Brain pericyte (primary cell): ENCODE data around the gene ADAMTS14.
"Not testable (repeated sequence)": the region's sequence is repeated elsewhere in the genome, so short reads cannot be mapped to it uniquely, and the experiment has no call there.

ENCODE experiments used
- DNase-seq: peaks from one replicate; pipeline ENCODE4 v3.0.0-alpha.2; 2012; ENCODE audit warnings: low read depth, low spot score

ADAMTS14 gene

DNA sequence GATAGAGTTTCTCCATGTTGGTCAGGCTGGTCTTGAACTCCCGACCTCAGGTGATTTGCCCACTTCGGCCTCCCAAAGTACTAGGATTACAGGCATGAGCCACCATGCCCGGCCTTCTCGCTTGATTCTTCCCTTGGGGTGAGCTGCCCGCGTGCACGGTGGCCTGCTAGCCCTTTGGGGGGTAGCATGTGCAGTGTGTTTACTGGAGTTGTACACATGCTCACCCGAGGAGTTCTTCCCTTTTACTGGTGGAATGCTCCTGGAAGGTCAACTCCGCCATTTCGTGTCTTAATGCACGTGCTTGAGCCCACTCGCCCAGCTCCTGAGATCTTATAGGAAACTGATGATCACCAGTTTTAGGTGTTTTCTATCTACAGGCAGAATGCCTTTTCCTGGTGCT lies 17.0 kb upstream of the ADAMTS14 start:
- DNase-seq, result no peak

DNA sequence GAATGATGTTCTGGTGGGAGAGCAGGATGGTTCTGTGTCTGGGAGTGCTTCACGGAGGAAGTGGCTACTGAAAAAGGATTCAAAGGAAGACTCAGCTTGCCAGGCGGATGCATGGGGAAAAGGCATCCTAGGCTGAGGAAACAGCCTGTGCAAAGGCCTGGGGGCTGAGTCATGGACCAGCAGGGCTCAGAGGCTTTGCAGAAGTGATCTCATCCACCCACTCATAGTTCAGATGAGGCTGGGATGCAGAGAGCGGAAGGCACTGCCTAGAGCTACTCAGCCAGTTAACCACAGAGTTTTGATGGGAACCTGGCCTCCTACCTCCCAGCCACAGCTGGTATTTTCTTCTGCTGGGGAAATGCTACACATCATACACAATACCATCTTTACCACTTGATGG lies 15.8 kb upstream of the ADAMTS14 start:
- peak; percentile 96 for DNase-seq

DNA sequence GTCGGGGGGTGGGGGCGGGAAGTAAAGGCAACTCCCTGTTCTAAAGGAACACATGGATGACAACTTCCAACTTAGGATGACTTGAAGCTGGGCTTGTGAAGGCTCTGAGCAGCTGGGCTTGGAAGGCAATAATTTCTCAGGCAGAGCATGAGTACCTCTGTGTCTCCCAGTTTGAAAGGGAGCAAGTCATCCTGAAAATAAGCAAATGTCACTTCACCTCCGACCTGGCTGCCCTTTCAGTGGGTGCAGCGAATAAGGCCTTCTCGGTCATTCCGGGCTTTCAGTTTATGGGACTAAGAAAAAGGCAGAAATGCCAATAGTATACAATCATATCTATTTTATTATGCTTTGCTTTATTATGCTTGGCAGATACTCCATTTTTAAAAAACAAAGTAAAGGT lies 15.3 kb upstream of the ADAMTS14 start:
- DNase-seq, result no peak

DNA sequence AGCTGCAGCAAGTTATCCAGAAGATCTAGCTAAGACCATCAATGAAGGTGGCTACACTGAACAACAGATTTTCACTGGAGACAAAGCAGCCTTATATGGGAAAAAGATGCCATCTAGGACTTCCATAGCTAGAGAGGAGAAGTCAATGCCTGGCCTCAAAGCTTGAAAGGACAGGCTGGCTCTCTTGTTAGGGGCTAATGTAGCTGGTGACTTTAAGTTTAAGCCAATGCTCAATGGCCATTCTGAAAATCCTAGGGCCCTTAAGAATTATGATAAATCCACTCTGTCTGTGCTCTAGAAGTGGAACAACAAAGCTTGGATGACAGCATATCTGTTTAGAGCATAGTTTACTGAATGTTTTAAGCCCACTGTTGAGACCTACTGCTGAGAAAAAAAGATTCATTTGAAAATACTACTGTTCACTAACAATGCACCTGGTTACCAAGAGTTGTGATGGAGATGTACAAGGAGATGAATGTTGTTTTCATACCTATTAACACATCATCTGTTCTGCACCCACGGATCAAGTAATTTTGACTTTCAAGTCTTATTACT lies 13.6 kb upstream of the ADAMTS14 start:
- DNase-seq, result no peak

DNA sequence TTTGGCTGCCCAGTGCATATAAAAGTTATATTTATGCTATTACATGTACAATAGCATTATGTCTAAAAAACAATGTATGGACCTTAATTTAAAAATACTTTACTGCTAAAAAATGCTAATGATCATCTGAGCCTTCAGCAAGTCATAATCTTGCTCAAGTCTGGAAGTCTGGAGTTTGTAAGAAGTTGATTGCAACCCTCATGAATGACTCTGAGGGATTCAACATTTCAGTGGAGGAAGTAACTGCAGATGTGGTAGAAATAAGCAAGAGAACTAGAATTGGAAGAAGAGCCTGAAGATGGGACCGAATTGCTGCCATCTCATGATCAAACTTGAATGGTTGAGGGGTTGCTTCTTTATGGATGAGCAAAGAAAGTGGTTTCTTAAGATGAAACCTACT lies 13.0 kb upstream of the ADAMTS14 start:
- DNase-seq, result no peak

DNA sequence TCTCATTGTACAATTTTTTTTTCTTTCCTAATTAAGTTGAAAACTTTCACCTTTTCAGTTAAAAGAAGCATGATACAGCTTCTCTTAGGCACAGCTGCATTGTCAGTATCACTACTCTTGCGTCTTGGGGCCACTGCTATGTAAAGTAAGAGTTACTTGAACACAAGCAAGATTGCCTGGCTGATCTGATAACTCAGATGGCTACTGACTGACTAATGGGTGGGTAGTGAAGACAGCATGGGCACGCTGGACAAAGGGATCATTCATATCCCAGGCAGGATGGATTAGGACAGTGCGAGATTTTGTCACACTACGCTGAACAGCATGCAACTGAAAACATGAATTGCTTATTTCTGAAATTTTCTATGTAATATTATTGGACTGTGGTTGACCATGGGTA lies 11.6 kb upstream of the ADAMTS14 start:
- no peak for DNase-seq

DNA sequence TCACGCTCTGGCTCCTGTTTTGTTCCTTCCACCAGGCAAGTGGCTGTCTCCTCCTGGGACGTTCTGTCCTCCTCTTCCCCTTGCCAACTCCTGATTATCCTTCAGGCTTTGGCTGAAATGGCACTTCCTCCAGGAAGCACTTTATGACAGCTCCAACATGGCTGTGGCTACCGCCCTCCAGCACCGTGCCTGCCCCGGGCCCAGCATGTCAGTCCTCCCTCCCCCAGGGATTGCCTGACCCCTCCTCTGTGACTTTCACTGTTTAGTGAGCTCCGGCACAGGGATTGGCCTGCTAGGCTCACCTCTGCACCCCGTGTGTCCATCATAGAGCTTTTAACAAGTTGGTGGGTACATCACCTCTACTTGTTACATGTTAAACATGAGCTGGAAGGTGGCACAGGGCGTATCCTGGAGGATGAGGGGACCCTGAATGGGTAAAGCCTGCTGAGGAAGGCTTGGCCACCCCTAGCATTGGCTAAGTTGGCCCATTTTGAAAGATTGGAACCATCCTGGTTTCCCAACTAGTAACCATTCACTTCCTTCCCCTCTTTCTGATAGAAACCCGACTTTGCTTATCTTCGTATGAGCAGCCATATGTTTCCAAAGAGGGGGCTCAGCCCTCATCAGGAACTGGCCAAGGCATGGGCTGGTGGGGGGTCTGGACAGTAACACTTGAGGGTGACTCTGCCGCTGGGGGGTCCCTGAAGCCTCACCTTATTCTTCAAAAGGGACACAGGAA lies 10.5 kb upstream of the ADAMTS14 start:
- no peak for DNase-seq

DNA sequence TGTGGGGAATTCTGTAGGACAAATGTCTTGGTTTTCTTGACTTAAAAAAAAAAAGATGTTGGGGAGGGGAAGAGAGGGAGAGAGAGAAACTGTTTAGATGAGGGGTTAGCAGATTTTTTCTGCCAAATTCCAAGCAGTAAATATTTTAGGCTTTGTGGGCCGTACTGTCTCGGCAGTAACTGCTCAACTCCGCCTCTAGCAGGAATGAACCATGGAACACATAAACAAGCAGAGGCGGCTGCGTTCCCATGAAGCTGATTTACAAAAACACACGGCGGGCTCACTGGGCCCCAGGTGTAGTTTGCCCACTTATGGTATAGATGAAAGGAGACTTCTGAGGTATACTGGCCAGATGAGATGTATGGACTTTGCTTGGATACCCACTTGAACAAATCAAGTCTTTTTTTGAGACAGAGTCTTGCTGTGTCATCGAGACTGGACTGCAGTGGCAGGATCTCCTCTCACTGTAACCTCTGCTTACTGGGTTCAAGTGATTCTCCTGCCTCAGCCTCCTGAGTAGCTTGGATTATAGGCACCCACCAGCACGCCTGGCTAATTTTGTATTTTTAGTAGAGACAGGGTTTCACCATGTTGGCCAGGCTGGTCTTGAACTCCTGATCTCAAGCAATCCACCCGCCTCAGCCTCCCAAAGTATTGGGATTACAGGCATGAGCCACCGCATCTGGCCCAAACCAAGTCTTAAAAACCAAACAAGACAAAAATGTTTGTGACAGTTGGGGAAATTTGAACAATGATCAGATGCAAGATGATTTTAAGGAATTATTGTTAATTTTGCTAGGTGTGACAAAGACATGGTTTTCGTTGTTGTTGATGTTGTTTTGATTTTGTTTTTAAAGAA lies 9.7 kb upstream of the ADAMTS14 start:
- DNase-seq, result no peak

DNA sequence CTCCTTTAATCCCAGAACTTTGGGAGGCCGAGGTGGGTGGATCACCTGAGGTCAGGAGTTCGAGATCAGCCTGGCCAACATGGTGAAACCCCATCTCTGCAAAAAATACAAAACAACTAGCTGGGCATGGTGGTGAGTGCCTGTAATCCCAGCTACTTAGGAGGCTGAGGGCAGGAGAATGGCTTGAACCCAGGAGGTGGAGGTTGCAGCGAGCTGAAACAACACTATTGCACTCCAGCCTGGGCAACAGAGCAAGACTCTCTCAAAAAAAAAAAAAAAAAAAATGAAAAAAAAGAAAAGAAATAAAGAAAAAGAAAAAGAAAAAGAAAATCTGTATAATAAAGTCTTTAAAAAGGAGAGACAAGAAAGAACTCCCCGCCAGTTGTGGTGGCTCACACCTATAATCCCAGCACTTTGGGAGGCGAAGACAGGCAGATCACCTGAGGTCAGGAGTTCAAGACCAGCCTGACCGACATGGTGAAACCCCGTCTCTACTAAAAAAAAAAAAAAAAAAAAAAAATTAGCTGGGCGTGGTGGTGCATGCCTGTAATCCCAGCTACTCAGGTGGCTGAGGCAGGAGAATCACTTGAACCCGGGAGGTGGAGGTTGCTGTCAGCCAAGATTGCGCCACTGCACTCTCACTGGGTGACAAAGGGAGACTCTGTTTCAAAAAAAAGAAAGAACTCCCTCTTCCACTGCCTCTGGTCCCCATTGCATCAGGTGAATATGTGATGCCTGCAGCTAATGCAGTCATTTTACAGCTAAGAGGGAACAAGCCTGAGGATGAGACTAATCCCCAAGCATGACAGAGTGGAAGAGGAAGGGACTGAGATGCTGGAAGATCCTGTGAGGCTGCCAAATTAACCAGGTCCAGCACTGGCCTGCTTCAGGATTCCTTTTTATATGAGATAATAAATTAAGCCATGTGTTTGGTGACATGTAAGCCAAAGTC lies 8.6 kb upstream of the ADAMTS14 start:
- not testable (repeated sequence) for DNase-seq

DNA sequence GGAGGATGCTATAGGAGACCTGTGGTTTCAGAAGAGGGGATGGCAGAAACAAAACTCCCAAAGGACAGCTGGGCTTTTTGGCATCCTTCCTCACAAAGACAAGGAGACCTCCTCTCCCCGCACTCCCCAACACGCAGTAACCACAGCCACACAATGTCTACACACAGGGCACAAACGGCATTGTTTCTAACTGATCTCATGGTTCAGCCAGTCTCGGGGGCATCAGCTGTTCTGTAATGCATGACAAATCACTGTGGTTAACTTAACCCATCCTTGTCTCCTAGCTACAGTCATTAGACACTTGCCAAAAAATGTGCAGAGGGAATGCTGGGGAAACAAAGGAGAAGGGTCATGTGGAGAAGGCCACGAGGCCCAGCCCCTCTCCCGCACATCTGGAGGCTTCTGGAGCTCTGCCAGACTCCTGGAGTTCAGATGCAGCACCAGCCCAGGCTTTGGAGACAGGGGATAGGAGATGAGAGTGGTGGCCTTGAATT lies 7.6 kb upstream of the ADAMTS14 start:
- DNase-seq, result peak; percentile 88

DNA sequence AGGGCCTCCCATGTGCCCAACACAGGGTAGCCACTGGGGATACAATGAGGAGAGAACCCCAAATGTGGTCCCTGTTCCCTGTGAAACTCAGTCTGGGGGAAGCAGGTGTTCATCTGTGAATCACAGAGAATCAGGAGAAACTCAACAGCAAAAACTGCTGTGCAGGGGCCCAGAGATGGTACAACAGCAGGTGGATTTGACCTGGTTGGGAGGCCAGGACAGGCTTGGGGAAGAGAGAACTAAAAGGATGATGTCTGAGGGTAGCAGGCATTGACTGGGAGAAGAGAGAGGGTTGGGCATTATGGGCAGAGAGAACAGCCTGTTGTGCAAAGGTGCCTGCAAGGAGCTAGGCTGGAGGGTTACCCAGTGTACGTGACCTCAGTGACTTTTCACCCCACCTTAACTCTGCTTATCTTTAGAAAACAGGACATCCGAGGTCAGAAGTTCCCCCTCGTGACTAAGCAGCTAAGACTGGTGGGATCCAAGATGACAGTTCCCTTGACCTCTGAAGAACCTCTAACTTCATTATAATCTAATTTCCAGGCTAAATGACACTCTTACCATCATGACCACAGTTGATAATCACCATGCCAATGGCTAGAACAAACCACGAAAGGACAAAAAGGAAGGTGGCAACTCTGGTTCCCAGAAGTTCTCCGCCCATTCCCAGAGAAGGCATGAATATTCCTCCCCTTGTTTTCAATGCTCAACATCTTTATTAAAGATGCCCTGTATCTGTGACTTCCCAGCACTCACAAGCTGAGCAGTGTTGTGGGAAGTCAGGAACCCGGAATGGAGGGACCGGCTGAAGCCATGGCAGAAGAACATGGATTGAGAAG lies 5.1 kb upstream of the ADAMTS14 start:
- DNase-seq, result no peak

DNA sequence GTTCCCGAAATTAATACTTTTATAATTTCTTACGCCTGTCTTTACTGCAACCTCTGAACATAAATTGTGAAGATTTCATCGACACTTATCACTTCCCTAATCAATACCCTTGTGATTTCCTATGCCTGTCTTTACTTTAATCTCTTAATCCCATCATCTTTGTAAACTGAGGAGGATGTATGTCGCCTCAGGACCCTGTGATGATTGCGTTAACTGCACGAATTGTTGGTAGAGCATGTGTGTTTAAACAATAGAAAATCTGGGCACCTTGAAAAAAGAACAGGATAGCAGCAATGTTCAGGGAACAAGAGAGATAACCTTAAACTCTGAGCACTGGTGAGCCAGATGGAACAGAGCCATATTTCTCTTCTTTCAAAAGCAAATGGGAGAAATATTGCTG lies 4.5 kb upstream of the ADAMTS14 start:
- not testable (repeated sequence) for DNase-seq

DNA sequence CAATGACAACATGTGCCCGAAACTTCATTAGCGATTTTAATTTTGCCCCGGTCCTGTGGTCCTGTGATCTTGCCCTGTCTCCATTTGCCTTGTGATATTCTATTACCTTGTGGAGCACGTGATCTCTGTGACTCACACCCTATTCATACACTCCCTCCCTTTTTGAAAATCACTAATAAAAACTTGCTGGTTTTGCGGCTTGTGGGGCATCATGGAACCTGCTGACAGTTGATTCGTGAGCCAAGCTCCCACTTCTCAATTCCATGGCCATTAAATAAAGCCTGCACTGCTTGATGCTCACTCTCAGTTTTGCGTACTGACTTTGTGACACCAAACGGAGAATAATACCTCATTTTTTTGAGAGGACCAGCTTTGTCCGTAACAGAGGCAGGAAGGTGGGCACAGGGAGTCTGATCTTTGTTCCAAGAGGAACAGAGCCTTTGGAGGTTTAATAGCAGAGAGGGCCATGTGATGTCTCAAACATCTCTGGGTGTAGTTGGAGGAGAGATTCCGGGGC lies 3.8 kb upstream of the ADAMTS14 start:
- DNase-seq, result no peak

DNA sequence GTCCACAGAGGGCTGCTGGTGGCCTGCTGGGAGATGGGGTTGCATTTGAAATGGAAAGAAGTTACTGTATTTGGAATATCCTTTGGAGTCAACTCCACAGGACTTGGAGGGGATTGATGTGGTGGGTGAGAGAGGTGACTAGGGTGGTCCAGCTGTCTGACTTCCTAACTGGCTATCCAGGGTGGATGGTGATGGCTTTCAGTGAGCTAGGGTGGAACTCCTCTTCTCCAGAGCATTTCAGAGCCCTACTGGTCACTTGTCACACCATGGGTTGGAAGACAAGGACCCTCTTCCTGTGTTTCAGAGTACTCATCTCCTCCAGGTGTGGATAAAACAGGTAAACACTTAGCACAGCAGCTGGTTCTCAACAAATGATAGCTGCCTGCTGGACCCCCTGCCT lies 3.3 kb upstream of the ADAMTS14 start:
- DNase-seq, result no peak

DNA sequence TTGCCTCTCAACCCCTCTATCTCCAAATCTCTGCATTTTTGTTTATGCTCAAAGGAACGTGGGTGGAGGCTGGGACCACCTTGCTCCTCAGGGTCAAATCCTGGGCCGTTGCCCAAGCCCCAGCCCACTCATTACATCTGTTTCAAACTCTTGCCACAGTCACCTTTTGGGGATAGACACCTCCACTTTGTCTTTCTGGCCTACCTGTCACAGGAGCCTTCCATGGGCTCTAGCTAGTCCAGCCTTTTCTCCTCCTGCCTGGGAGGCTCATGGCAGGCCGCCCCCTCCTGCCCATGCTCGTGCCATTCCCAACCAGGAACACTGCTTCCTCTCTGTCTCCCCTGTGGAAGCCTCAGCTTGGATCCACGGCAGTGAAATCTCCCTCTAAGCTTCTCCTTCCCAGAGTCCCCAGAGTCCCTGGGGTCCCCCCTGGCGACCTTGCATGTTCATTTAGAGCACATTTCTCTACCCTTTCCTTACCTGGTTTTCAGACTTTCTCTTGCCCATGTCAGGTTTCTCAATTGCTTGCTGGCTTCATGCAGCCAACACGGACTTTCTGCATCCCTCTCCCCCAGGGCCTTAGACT lies 2.5 kb upstream of the ADAMTS14 start:
- DNase-seq, result no peak

DNA sequence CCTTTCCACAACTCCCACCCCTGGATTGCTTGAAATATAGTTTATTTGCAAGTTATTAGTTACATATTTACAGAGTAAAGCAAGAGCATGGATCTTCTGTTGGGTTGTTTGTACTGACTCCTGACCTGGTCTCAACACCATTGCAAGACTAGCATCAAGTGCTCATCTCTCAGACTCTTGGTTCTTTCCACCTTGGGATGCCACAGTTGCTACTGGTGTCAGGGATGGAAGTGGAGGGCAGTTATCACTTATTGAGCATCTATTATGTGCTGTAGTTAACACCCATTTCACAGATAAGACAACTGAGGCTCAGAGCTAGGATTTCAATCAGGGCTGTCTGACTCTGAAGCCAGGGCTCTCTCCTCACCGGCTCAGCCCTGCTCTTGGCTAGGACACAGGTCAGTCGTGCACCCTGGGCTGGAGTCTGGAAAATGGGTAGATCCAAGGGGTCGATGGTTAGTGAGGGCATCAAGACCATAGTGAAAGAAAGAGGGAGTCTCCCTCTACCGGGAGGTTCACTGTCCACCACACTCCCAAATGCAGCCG lies 614 bp upstream of the ADAMTS14 start:
- DNase-seq, result no peak

DNA sequence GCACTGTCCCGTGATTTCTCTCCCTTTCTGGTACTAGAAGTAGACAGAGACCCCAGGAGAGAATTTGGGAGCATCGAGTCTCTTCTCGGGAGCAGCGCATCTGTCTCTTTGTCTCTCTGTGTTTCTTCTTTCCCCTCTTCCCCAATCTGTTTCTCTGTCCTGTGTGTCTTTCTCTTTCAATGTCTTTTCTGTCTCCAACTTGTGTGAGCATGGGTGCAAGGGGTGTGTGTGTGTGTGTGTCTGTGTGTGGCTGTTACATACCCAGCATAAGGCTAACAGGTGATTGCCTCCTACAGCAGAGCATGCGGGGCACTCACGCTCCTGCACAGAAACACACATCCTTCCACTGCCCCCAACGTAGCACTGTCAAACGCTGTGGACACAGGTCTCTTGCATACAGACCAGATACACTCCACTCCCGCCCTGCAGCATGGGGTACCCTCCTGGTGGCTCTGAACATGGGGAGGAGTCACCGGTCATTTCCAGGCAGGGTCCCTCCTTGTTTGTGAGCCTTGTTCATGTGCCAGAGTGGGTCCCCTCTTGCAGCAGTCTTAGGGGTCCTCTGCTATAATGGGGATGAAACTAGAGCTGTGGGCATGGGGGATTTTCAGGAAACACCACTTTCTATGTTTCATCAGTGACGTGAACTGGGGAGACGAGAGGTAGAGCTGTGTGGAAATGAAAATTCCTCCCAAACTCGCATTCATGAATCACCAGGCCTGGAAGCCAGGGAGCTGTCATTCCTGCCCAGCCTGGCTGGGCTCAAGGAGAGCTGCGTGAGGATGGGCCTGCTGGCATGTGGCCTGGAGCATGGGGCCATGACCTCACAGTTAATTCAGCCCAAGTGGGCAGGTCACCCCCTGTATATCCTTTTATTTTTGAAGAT lies 980 bp downstream of the ADAMTS14 start:
- peak; percentile 73 for DNase-seq

DNA sequence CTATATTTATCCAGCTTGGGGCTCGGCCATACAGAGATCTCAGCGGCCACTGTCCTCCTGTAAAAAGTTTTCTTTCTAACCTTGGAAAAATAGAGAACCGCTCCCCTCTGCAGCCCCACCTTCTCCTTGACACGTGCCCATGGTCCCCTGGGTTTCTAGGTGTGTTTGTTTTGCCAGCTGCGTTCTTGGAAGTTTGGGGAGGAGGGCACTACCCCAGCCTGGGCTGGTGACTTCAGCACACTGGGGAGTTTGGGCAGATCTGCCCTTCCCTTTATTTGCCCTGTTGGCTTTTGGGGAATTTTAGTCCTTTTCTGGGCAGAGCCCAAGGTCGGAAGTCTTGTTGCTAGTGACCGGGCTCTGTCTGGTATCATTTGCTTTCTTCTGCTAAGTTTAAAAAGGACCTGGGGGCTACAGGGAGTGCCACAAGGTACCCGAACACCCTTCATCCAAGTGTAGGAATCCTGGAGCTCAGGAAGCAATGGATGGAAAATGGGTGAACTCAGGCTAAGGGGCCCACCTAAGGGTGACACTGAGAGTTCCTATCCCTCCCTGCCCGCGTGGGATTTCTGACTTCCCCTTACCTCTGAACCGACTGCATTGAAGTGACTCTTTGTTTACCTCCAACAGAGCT lies 1.7 kb downstream of the ADAMTS14 start:
- no peak for DNase-seq
